Measurements from ENCODE around the gene TBC1D16.
"Not testable (repeated sequence)": the region's sequence is repeated elsewhere in the genome, so short reads cannot be mapped to it uniquely, and the experiment has no call there.

The TBC1D16 gene

DNA sequence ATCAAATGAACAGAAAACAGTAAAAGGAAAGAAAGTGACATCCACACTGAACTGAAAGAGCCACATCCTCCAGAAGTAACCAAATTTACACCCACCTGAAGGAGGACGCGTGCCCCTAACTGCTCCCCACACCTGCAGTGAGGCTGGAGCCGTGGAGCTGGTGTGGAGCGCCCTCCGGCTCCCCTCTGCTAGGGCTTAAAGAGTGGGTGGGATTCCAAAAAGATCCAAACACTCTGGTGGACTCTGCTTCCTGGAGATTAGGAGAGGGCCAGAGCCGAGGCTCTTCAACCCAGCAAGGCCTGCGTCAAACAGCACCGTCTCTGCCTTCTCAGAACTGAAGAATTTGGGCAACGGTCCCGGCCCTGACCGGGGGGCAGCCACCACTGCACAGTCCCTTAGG is 16.0 kb upstream of the TBC1D16 start:
- no peak for DNase-seq

DNA sequence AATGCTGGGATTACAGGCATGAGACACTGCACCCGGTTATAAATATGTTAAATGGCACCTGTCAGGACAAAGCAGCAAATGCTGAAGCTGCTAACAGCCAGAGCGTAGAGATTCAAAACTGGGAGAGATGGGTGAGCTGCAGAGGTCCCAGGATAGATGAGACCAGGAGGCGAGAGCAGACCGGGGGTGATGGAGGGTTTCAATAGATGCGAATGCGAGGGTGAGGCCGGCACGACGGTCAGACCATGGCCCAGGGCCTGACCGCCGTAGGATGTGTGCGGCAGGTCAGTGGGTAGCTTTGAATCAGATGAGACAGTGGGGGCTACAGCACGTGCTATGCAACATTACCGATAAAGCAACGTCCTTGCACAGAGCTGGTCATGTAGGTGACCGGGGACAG is 15.0 kb upstream of the TBC1D16 start:
- no peak for DNase-seq

DNA sequence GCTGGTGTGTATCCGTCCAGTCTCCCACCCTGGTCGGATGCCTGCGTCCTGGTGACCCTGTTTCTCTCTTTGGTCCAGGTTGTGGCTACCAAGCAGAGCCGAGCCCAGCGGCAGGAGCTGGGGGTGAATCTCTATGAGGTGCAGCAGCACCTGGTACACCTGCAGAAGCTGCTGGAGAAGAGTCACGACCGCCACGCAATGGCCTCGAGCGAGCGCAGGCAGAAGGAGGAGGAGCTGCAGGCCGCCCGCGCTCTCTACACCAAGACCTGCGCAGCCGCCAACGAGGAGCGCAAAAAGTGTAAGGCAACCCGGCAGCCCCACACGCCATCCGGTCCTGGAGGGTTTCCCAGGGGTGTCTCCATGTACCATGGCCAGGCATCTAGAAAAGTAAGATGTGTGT is 14.3 kb upstream of the TBC1D16 start:
- no peak for DNase-seq

DNA sequence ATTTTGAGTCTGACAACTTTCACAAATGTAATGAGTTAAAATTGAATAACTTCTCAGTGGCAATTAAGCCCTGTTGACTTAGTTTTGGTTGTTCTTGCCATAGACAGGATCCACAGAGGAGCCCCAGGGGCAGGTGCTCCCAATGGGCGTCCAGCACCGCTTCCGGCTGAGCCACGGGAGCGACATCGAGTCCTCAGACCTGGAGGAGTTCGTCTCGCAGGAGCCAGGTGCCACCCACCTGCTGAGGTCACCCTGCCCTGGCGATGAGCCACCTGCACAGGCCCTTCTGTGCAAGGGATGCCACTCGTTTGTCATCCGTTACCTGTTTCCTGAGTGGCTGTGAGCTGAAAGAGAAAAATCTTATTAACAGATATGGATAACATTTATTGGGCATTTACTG is 11.5 kb upstream of the TBC1D16 start:
- no peak for DNase-seq

DNA sequence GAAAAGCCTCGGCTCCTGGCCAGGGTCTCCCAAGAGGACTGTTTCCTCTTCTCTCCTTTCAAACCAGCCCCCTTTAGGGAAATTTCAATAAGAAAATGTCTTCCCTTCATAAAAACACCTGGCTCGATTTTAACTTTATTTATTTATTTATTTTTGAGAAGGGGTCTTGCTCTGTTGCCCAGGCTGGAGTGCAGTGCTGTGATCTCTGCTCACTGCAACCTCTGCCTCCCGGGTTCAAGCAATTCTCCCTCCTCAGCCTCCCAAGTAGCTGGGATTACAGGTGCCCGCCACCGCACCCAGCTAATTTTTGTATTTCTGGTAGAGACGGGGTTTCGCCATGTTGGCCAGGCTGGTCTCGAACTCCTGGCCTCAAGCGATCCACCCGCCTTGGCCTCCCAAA is 11.0 kb upstream of the TBC1D16 start:
- not testable (repeated sequence) for DNase-seq

DNA sequence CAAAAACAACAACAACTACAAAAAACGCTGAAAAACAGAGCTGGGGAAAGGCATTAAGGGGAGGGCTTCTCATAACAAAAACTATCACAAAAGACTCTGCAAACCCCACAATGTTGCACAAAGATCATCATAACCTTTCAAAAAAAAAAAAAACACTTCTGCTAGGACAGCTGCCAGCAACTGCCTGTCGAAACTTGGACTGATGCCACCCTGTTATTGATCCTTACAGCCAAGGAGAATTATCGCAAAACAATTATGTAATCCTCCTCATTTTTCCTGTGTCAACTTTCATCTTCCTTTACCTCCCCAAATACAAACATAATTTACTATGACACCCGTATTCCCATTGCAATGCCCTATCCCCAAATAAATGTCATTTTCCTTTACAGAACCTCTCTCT is 10.0 kb upstream of the TBC1D16 start:
- DNase-seq = no peak

DNA sequence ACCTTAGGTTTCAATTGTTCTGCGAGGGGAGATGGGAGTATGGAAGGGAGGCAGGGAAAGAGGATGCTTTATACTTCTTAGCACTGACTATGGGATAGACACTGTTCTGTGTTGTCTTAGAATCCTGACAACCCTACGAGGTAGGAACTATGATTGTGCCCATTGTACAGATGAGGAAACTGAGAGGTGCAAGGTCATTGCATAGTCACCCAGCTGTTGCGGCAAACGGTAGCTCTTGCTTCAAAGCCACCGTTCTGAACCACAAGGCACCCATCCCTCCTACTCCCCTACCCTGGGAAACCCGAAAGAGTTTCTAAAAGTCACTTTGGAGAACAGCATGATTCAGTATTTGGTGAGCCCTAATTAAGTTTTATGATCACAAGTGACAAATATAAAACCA is 8.3 kb upstream of the TBC1D16 start:
- no peak for DNase-seq

DNA sequence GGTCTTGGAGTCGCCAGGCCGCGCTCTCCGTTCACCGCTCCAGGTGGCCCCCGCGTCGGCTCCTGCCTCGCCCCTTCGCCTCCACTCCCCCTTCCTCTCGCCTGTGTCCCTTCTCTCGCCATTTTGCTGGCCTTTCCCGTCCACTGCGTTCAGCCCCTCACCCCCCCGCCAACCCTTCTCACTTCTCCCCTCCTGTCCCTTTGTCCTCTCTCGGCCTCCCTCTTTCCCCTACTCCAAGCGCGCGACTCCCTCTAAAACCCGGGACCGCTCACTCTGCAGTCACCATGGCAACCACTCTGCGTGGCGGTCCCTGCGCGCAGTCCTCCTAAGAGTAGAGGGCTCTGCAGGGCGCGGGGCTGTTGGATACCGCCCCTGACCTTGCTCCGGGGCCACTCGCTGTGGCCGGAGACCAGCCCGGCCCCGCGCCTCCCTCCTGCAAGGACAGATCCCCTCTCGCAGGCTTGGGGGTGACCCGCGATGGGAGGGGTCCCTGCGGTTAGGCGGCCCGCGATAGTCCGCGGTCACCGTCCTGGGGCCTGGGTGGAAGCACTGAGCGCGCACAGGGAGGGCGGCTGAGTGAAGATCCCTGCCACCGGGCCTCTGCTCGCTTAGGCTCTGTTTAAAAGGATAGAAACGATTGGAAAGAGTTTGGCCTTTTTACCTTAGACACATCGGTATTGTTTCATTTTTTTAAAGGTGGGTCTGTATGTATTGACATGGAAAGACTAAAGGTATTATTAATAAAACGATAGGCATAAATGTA is 1.2 kb upstream of the TBC1D16 start:
- DNase-seq = peak; percentile 38

DNA sequence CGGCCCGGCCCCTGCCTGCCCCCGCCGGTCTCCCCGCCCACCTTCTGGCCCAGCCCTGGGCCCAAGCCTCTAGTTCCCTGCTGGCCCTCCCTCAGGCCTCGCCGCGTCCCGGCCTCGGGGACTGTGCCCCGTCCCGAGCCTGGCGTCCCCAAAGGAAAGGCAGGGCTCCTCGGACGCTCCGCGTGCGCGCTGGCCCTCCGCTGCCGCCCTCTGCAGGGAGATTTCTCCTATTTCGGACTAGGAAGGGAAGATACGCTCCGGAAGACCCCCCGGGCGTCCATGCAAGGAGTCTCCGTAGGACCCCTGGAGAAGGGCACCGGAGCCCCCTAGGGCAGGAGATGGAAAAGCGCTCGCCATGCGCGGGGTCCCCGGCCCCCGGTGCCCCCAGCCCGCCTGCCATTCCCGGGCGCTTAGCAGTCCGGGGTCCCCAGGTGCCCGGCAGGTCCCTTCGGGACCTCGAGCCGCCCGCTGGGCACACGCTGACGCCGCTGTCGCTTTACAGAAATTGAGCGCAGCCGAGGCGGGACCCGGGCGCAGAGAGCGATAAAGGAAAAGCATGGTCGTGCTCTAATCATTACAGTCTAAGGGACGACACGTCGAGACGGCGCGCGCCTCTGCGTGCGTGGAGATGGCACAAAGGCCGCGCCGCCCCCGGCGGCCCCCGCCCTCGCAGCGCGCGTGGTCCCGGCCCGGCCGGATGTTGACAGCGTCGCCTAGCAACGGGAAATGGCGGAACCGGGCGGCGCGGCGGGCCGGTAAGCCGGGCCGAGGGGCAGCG is 454 bp upstream of the TBC1D16 start, which contains the start of gene CCDC40:
TSS of gene CCDC40 (plus strand) at position 706 of the 778 bp plus-strand sequence. CDS start at position 727, 21 bp downstream.
- DNase-seq = peak; percentile 85

DNA sequence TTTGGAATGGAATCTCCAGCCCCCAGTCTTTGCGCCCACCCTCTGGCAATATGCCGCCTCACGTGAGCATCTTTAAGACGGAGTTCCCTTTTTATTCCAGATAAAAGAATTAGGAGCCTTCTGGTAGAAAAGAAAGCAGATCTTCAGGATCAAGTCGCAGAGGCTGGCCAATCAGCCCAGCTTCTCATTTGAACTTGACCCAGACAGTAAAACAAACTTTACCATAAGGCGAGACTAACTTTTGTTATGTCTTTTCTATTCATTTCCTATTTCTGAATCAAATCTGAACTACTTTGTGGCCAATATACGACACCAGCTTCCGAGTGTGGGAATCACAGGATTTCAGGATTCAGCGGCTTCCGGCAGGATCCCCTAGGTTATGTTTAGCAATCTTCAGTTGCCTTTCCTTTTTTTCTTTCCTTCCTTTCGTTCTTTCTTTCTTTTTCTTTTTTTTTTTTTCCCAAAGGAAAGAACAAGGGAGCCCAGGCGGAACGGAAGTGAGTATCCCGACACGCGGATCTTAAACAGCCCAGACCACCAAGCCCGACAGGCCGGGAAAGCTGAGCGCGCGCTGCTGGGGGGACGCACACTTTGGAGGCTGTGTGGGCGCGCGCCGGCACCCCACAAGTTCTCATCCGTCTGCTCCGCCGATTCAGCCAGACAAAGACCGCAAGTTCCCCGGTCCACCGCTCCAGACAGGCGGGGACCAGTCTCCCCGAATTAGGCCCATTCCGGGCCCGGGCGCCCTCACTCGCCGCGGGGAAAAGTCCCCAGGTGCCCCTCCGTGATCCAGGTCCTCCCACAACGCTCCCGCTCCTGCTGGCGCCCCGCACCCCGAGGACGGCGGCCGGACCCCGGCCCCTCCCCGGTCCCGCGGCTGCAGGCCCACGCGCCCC is 633 bp downstream of the TBC1D16 start:
- DNase-seq = peak; percentile 69

DNA sequence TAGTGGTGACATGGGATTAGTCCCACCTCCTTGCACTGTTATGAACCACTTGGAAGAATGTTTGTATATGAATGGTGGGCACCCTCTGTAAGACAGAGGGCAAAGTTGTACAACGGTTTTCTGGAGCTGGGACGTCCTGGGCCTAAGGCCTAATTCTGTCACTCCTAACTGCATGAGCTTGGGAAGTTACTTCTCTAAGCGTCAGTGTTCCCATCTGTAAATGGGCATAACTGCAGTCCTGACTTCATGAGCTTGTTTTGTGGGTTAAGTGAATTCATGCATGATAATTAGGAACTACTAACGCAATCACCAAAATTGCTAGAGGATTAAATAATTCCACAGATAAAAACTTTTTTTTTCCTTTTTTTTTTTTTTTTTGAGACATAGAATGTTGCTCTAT is 1.8 kb downstream of the TBC1D16 start:
- no peak for DNase-seq

DNA sequence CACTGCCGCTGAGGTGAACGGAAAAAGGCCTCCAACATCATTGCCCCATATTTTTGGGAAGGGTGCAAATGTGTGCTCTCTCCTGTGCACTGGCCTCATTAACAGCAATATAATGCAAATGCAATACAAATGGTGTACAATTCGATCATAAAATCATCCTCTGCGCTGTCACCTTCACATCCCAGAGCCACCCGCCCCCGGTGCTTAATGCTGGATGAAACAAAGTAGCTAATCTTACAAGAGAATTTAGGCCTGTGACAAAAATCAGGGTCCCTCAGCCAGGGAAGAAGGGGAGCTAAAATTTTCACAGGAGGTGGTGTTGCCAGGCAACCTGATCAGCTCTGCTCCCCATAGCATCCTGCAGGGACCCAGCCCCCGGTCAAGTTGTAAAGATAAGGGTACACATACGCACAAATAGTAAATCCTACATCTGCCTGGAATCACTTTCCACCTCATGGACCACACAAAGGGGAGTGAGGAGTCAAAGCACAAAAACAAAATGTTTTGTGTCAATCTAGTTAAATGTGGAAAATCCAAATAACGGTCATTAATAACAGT is 3.0 kb downstream of the TBC1D16 start:
- no peak for DNase-seq

DNA sequence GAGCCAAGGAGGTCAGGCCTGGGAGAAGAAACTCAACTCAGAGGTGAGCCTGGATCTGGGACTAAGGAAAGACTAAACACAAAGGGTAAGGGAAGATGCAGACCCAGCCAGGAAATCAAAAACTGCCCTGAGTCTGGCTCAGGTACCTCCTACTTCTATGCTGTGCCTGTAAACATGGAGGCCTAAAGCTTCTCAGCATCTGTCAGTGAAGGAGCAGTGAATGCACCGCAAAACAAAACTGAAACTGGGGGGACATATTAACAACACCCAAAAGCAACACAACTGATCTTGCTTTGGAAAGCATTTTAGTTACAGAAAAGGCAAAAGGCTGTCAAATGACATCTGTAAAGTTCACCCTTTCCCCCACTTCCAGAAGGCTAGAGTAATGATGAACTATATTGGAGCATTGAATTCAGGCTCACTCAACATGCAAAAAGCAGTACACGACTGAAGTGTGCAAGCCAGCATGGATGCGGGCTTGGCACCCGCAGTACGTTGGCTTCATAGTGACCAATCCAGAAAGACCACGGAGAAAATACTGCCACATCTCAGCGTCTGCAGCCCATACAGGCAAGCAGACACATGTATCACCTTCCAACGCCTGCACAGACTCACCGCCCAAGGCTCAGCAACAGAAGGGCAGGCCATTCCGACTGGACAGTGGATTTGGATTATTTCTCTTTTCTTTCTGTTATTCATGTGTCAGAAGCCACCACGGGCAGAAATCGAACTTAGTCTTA is 3.8 kb downstream of the TBC1D16 start:
- no peak for DNase-seq

DNA sequence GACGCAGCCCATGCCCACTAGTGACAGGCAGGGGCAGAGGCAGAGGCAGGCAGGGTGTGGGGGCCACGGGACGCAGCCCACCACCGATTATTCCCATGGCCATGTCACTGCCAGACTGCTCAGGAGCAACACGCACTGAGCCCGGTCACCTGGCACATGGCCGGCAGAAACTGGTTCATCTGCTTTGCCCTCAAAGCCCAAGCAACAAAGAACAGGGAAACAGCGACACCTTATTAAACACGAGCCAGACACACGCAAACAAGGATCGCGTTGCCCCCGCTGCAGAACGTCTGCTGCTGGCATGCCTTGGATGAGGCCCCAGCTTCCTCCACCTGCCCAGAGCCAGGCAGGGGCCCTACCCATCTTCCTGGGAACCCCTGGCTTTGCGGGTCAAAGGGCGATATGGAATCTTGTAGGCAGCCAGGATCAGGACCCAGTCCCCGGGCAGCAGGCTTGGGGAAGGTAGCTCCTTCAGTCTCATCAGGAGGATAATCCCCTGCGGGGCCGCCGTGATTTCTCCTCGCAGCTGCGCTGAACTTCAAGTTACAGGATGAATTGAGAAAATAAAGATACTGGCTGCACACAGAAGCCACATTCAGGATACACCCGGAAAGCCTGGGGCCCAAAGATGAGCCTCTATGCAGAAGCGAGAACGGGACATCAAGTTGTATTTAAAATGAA is 4.8 kb downstream of the TBC1D16 start:
- DNase-seq = no peak

DNA sequence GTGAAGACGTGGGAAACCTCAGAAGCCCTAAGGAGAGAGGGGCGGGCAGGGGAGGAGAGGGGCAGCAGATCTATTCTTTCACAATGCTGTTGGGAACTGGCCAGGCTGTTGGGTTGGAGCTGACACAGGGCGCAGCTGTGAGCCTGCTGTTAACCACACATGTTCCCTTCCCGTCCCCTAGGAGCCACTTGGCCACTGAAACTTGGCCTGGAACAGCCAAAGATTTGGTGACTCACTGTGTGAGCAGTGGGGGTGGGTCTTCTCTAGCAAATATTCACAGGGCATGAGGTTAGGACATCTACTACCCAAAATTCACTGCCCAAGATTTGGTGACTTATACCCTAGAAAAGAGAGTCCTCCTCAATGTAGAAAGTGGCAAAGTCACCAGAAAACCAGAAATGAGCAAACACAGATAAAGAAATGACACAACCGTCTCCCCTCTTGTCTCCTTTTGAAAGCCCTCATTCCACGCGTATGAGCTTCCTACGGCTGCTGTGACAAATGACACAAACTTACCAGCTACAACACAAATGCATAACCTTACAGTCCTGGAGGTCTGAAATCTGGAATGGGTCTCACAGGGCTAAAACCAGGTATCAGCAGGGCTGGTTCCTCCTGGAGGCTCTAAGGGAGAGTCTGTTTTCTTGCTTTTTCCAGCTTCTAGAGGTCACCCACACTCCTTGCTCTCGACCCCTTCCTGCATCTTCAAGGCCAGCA is 6.3 kb downstream of the TBC1D16 start:
- DNase-seq = no peak

DNA sequence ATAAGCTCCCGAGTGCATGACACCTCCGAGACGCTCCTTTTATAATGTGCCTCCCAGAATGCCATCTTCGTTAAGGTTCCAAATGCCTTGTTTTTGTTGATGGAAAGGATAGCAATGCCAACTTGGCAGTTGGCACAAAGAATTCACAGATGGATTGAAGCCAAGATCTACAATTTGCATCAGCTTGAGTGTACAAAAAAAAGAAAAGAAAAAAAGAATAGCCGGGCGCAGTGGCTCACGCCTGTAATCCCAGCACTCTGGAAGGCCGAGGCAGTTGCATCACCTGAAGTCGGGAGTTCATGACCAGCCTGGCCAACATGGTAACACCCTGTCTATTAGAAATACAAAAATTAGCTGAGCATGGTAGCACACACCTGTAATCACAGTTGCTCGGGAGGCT is 7.6 kb downstream of the TBC1D16 start:
- no peak for DNase-seq

DNA sequence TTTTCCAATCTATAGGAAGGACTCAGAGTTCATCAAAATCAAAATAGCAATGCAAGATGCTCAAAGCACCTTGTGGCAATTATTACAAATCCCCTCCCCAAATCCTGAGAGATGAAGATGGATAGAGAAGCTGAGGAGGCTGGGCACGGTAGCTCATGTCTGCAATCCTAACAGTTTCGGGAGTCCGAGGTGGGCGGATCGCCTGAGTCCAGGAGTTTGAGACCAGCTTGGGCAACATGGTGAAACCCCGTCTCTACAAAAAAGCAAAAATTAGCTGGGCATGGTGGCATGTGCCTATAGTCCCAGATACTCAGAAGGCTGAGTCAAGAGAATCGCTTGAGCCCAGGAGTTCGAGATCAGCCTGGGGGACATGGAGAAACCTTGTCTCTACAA is 8.6 kb downstream of the TBC1D16 start:
- DNase-seq = no peak

DNA sequence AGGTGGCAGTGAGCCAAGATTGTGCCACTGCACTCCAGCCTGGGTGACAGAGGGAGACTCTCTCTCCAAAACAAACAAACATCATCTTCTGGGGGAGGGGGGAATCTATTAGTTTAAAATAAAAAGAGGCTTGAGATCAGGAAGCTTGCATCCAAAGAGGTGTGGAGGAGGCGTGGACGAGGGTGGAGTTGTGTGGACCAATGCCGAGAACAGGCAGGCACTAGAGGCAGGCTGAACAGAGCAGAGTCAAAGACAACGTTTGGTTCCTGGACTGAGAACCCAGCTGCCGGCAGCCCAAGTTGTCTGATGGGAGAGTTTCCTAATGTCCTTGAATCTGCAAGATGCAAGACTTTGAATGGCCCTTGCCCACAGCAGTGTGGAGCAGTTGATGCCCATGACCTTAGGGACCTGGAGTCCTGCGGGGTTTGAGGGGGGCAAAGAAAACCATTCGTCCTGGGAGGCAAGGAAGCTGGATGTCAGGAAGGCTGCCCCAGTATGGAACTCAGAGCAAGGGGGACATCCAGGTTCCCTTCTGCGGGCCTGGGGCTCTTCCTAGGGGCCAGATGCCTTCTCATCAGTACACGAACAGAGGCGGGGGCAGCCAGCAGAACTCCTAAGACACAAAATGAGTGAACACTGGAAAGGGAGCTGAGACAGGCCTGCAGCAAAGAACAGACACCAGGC is 9.2 kb downstream of the TBC1D16 start:
- no peak for DNase-seq

DNA sequence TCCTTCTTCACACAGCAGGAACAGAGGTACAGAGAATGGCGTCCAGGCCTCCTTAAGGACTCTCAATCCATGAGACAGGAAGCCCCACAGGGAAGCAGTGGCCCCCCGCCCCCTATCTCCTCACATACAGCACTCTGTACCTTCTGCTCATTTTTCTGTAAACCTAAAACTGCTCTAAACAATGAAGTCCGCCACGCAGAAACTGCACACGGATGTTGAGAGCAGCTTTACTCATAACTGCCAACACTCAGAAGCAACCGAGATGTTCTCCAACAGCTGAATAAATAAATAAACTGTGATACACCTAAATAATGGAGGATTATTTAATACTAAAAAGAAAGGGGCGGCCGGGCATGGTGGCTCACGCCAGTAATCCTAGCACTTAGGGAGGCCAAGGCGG is 9.9 kb downstream of the TBC1D16 start:
- DNase-seq = no peak

DNA sequence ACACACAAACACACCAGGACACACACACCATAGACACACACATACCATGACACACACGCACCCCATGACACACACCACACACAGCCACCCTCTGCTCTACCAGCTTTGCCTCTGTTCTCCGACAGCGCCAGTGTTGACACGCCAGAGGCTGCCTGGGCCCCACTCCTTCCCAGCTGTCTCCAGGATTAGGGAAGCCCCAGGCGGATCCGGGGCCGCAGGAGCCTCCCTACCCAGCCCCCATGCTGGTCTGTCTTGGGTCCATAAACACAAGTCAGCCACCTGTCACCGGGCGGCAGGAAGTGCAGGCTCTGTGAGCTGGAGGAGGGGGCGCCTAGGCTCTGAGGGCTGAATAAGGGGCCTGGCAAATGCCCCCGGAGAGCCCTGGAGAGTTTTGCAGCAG is 10.5 kb downstream of the TBC1D16 start:
- no peak for DNase-seq
